ENCODE results near the gene TMEM88. TPM values are rescaled to one million over a fixed set of nuclear protein-coding genes. Genes with fewer than 3 reads are reported as not detected.

TMEM88 gene
- total and polyA plus RNA-seq, 2 of the 13 experiments (the other 11 are each of a cell fraction or from before 2014, with no cell fraction given): 0.31 to 0.66 TPM

- TF ChIP-seq ZNF331 (CRISPR knock-in tag; IDR thresholded peaks at IDR 0.05) (no peak), ZNF280B (CRISPR knock-in tag; IDR thresholded peaks at IDR 0.05; ENCODE audit: borderline replicate concordance) (no peak; the same call in 1 of the 2 replicates), GATAD2A (CRISPR knock-in tag; IDR thresholded peaks at IDR 0.05) (no peak), ZBTB8A (CRISPR knock-in tag; IDR thresholded peaks at IDR 0.05; ENCODE audit: borderline replicate concordance, low read depth) (no peak), MLXIP (CRISPR knock-in tag; IDR thresholded peaks at IDR 0.05; ENCODE audit: borderline replicate concordance) (no peak), ZNF543 (CRISPR knock-in tag; IDR thresholded peaks at IDR 0.05) (0 out of 2 replicates have a peak, but pooled peaks have one; percentile 4), ZNF839 (CRISPR knock-in tag; IDR thresholded peaks at IDR 0.05; ENCODE audit: borderline replicate concordance) (no peak), ZNF652 (CRISPR knock-in tag; IDR thresholded peaks at IDR 0.05; ENCODE audit: borderline replicate concordance, low read depth) (peak; percentile 99), RBAK (CRISPR knock-in tag; IDR thresholded peaks at IDR 0.05) (no peak), KMT2B (CRISPR knock-in tag; IDR thresholded peaks at IDR 0.05) (no peak), HOXA3 (CRISPR knock-in tag; IDR thresholded peaks at IDR 0.05) (no peak), ZNF253 (CRISPR knock-in tag; IDR thresholded peaks at IDR 0.05; ENCODE audit: borderline replicate concordance) (no peak), ZNF251 (CRISPR knock-in tag; IDR thresholded peaks at IDR 0.05) (no peak), ZNF44 (CRISPR knock-in tag; IDR thresholded peaks at IDR 0.05) (no peak), SRSF4 (IDR thresholded peaks at IDR 0.05; ENCODE audit: low read depth, low read length, poor library complexity, severe bottlenecking) (no peak), ZNF350 (CRISPR knock-in tag; IDR thresholded peaks at IDR 0.05; ENCODE audit: borderline replicate concordance, low read depth) (no peak; the same call in 1 of the 2 replicates), HNRNPUL1 (IDR thresholded peaks at IDR 0.05; ENCODE audit: low read depth, low read length) (no peak), KLF13 (CRISPR knock-in tag; IDR thresholded peaks at IDR 0.05) (no peak), HDAC6 (IDR thresholded peaks at IDR 0.05; ENCODE audit: low read depth, low read length) (no peak), FOXJ3 (CRISPR knock-in tag; IDR thresholded peaks at IDR 0.05; ENCODE audit: borderline replicate concordance) (no peak), SATB2 (CRISPR knock-in tag; IDR thresholded peaks at IDR 0.05) (no peak), ZBTB46 (CRISPR knock-in tag; IDR thresholded peaks at IDR 0.05; ENCODE audit: borderline replicate concordance) (no peak), ZNF17 (CRISPR knock-in tag; IDR thresholded peaks at IDR 0.05) (no peak), ZNF710 (CRISPR knock-in tag; IDR thresholded peaks at IDR 0.05; ENCODE audit: borderline replicate concordance) (no peak)
These were observed 12.9 kb upstream of the TMEM88 start (continued) for GRCh38 chr17:7841915-7842379.

All from HepG2 (cell line).